Sigmoid colon (tissue), 4 donors: ENCODE results near the gene TUBD1.

ENCODE experiments used
- CTCF ChIP-seq, 4 experiments: fragments of 450-650 bp in 3 of 4; fragments of 200-600 bp in 1 of 4; IDR thresholded peaks; one replicate each; pipeline ENCODE4 v1.5.1; 2016 to 2019; ENCODE audit warnings: antibody characterized with exemption in 4 of 4, mild to moderate bottlenecking in 3 of 4, moderate library complexity in 2 of 4
- EP300 ChIP-seq, 4 donors: sonication (generic); formaldehyde crosslinking; IDR thresholded peaks; one replicate each; pipeline ENCODE4 v1.6.1; 2017; ENCODE audit warnings: antibody characterized with exemption in 4 of 4
- POLR2A ChIP-seq, 2 donors: fragments of 450-650 bp; IDR thresholded peaks; one replicate each; pipeline ENCODE4 v1.6.1; 2016; ENCODE audit warnings: antibody characterized with exemption in 2 of 2, mild to moderate bottlenecking in 2 of 2, moderate library complexity in 2 of 2
- POLR2AphosphoS5 ChIP-seq, 4 donors: sonication (generic); formaldehyde crosslinking; IDR thresholded peaks; one replicate each; pipeline ENCODE4 v1.6.1; 2017; ENCODE audit warnings: antibody characterized with exemption in 4 of 4

- TF ChIP-seq EP300 (IDR thresholded peaks at IDR 0.05): no peak
- TF ChIP-seq CTCF (IDR thresholded peaks at IDR 0.05): no peak
- TF ChIP-seq POLR2AphosphoS5 (IDR thresholded peaks at IDR 0.05): no peak
- no peak for TF ChIP-seq POLR2A (IDR thresholded peaks at IDR 0.05)
Measured at GRCh38 chr17:59828478-59828760, 64.3 kb downstream of the TUBD1 start.
